Activated CD4-positive, CD25-positive, alpha-beta regulatory T cell treated with anti-CD3 and anti-CD28 coated beads, Interleukin-2, amount 50 U/mL, for 24 hours (primary cell): ENCODE data around the gene CD244.

Experiments
- ATAC-seq, 2 donors: fragments of 150-1000 bp; cut with Tn5 transposase; one replicate each; pipeline ENCODE4 v1.10.0; 2021; ENCODE audit warnings: mild to moderate bottlenecking in 1 of 2, moderate library complexity in 1 of 2

Gene CD244

DNA sequence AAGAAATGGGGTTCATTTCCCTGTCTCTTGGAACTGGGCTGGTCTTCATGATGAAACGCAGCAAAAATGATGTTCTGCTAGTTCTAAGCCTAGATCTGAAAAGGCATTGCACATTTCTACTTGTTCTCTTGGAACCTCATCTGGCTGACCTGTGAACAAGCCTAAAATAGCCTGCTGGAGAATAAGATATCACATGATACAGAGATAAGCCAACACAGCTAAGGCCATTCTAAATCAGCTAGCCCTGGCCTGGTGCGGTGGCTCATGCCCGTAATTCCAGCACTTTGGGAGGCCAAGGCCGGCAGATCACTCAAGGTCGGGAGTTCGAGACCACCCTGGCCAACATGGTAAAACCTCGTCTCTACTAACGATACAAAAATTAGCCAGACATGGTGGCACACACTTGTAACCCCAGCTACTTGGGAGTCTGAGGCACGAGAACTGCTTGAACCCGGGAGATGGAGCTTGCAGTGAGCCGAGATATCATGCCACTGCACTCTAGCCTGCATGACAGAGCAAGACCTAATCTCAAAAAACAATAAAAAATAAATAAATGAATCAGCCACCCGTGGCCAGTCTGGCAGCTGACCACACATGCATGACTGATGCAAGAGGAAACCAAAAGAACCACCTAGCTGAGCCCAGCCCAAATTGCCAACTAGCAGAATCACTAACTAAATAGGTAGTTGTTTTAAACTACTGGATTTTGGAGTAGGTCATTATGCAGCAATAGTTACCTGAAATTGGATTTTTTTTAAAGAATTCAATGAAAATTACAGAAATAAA lies 18.0 kb downstream of the CD244 start:
- no peak for ATAC-seq

DNA sequence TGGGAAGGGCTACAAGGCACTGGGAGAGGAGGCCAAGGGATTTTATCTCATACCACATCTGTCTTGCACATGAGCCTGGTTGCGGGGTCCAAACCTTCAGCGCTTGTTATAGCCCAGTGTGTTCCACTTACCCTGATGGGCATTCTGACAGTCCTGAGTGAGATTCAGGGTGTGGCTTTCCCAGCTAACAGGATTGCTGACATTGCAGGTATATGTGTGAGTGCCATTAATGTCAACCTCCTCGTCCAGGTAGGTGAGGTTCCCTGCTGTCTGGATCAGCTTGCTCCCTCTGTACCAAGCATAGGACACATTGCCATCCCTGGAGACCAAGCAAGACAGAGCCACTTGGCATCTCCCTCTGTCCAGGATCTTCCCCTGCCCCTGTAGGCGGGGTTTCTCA lies 21.6 kb downstream of the CD244 start:
- ATAC-seq: no peak

DNA sequence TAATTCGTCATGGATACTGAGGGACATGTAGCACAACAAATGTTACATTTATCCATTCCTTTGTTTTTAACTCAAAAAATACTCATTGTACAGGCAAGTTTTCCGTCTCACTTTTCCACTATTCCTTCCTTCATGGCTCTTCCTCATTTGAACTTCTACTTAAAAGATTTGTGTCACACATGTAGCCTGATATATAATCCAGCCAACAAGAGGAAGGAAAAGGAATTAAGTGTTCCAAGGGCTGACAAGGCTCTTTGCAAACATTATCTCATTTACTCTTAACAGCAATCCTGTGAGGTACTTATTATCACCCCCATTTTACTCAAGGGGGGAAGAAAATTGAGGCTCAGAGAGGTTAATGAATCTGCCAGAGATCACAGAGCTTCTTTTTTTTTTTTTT lies 22.9 kb downstream of the CD244 start:
- no peak for ATAC-seq

- no peak for ATAC-seq
These were observed 23.8 kb downstream of the CD244 start for GRCh38 chr1:160838888-160839287.

- peak; percentile 88 to 92 for ATAC-seq
These were observed 25.0 kb downstream of the CD244 start for GRCh38 chr1:160837558-160838205.

DNA sequence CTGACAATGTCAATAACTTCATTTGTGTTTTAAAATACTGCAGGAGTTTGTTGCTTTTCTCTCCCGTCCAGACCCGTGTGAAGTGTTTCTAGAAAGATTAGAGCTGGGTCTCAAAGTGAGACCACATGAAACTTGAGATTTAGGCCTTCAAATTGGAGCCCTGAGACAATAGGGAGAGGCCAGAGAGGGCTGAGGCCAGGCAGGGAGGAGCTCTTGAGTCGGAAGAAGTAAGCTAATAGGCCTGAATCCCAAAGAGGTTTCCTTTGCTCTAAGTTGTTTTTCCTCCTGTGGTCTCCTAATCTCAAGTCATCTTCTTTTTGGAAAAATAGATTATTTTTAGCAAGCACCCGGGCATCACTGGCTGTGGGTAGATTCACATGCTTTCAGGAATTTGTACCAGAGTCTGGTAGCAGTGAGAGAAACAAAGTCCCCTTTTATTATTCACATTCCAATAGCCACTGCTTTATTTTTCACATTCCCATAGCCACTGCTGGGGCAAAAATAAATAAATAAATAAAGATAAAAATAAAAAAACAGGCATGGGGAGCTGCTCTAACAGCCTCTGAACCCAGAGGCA lies 25.6 kb downstream of the CD244 start:
- ATAC-seq: no peak

- no peak for ATAC-seq
These were observed 26.1 kb downstream of the CD244 start for GRCh38 chr1:160836561-160836960.

- no peak for ATAC-seq
These were observed 26.9 kb downstream of the CD244 start for GRCh38 chr1:160835751-160836150.

- ATAC-seq: no peak
These were observed 27.6 kb downstream of the CD244 start for GRCh38 chr1:160834945-160835565.

GRCh38 chr1:160830321-160831153 lies 32.1 kb downstream of the CD244 start:
- ATAC-seq: peak; percentile 76 to 86

DNA sequence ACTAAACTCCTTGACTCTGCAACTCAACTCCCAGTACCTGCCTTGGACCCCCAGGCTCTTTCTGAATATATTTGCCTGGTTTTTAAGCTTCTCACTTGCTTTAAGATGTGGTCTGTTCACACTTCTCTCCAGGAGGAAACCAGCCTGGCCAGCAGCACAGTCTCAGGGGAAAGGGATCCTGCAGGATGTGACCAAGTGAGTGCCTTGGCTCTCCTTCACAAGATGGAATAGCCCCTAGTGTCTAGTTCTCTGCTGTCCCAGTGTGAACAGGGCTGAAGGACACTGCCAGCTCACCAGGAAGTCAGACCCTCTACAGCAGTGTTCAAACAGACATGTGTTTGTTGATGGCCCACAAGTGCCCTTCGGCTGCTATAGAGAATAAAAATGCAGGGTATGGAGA lies 32.9 kb downstream of the CD244 start:
- ATAC-seq: no peak

DNA sequence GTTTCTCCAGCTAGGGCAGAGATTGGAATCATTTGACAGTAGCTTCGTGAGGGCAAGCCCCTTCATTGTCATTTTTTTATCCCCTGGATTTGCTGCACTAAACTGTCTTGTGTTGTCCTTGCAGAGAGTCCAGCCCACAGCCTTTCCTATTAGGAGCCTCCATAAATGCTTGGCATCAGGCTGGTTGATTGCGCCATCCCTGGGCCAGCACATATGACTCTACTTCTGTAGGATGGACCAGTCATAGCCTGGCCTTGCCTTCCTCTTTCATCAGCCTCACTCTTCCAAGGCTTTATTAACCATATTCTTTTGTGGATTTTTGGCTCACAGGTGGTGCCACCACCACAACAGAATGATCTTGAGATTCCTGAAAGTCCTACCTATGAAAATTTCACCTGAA lies 35.3 kb downstream of the CD244 start:
- no peak for ATAC-seq

- ATAC-seq: no peak
These were observed 36.1 kb downstream of the CD244 start for GRCh38 chr1:160826546-160826945.

DNA sequence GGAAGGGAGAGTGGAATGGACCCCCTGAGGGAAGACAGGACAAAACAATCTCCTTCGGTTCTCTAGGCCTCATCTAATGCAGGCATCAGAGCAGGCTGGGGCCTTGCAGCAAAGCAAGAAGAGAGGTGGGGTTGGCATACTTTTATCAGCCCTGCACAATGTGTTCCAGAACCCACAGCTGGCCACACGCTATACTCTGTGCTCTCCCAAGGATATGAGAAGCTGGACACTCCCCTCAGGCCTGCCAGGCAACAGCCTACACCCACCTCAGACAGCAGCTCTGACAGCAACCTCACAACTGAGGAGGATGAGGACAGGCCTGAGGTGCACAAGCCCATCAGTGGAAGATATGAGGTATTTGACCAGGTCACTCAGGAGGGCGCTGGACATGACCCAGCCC lies 39.4 kb downstream of the CD244 start:
- no peak for ATAC-seq

DNA sequence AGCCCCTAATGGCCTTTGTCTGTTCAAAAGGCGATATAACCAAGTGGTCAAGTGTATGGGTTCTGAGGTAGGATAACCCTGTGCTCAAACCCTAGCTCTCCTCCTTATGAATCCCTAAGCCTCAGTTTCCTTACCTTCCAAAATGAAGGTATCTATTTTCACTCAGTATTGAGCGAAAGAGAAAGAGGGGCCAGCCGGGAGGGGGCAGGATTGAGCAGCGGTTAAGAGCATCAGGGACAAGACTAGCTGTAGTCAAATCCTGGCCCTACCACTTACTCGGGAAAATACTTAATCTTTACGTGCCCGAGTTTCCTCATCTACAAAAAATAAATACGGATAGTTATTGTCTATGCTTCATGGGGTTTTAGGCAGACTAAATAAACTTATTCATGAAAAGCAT lies 41.1 kb downstream of the CD244 start:
- no peak for ATAC-seq

DNA sequence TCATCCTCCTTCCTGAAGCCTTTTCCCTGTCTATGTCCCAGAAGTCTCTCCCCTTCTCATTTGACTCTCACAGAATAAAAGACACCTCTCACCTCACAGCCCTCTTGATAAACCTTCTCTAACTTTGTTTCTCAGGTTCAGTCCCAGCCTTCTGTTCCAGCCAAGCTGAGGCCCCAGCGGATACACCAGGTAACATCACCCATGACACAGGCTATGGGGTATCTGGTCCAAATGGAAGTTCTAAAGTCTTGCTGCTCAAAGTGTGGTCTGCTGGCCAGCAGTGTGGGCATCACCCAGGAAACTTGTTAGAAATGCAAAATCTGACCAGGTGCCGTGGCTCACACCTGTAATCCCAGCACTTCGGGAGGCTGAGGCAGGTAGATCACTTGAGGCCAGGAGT lies 43.5 kb downstream of the CD244 start:
- no peak for ATAC-seq

- no peak for ATAC-seq
These were observed 44.3 kb downstream of the CD244 start for GRCh38 chr1:160818207-160818937.

DNA sequence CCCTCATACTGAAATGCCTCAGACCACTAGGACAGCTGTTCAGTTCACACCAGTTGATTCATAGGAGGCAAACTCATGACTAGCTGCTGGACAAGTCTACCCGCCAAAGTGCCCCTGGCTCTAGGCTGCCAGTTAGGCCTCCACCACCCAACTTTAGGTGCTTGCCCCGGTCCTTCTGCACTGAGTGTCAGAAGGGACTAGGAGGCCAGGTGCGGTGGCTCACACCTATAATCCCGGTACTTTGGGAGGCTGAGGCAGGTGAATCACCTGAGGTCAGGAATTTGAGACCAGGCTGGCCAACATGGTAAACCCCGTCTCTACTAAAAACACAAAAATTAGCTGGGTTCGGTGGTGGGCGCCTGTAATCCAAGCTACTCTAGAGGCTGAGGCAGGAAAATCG lies 47.8 kb downstream of the CD244 start:
- no peak for ATAC-seq

DNA sequence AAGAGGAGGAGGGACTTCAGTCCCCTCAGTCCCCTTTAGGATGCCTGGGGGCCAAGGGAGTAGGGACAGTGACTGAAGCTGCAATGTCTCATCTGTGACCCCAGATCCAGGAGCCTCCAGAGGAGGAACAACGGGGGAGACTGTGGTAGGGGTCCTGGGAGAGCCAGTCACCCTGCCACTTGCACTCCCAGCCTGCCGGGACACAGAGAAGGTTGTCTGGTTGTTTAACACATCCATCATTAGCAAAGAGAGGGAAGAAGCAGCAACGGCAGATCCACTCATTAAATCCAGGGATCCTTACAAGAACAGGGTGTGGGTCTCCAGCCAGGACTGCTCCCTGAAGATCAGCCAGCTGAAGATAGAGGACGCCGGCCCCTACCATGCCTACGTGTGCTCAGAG lies 48.4 kb downstream of the CD244 start:
- no peak for ATAC-seq

DNA sequence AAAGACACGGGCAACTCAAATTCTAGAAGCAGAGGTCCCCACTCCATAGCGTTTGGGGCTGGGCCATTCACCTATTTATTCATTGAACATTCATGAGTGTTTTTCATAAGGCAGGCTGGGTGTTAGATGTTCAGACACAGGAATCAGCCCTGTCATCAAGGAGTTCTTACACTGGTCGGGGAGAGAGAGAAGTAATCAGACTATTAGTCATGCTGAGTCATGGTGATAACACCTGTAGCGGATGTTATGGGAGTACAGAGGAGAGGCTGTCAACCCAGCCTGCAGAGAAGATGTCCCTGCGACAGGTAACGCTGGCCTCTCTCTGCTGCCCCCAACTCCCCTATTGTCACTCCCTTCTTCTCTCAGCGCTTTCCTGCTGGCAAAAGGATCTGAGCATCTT lies 49.5 kb downstream of the CD244 start:
- peak; percentile 100 for ATAC-seq

- no peak for ATAC-seq
These were observed 51.5 kb downstream of the CD244 start for GRCh38 chr1:160811147-160811546.

DNA sequence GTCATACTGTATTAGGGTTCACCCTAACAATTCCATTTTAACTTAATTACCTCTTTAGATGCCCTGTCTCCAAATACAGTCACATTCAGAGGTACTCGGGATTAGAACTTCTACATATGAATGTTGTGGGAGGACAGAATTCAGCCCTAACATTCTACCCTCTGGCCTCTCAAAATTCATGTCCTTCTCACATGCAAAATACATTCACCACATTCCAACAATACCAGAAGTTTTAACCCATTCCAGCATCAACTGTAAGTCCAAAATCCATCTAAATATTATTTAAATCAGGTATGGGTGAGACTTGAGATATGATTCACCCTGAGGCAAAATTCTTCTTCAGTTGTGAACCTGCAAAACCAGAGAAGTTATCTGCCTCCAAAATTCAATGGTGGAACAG lies 52.2 kb downstream of the CD244 start:
- no peak for ATAC-seq
